HepG2 (cell line): ENCODE data around the gene PRR30. TPM values are rescaled to one million over a fixed set of nuclear protein-coding genes. Genes with fewer than 3 reads are reported as not detected.
A peak's percentile ranks its signal among the peaks of the same experiment; 100 is the strongest.

Source experiments
- ATF2 ChIP-seq: sonication (generic); formaldehyde crosslinking; IDR thresholded peaks from 2 replicates; pipeline ENCODE4 v1.4.0; 2020; ENCODE audit warnings: missing genetic modification reagents
- DZIP1 ChIP-seq: sonication (generic); formaldehyde crosslinking; IDR thresholded peaks from 2 replicates; pipeline ENCODE4 v1.5.0; 2020; ENCODE audit warnings: mild to moderate bottlenecking, missing genetic modification reagents
- IKZF4 ChIP-seq: sonication (generic); formaldehyde crosslinking; IDR thresholded peaks from 2 replicates; pipeline ENCODE4 v1.5.1; 2020; ENCODE audit warnings: borderline replicate concordance, mild to moderate bottlenecking, low read depth, missing genetic modification reagents; ENCODE audit errors: not compliant biosample characterization
- KLF13 ChIP-seq: sonication (generic); formaldehyde crosslinking; IDR thresholded peaks from 2 replicates; pipeline ENCODE4 v1.4.0; 2020; ENCODE audit warnings: mild to moderate bottlenecking, missing genetic modification reagents
- MLXIP ChIP-seq: sonication (generic); formaldehyde crosslinking; IDR thresholded peaks from 2 replicates; pipeline ENCODE4 v1.9.0; 2021; ENCODE audit warnings: missing genetic modification reagents, borderline replicate concordance
- STAT6 ChIP-seq: sonication (generic); formaldehyde crosslinking; IDR thresholded peaks from 2 replicates; pipeline ENCODE4 v1.4.0; 2020; ENCODE audit warnings: missing genetic modification reagents, mild to moderate bottlenecking, borderline replicate concordance
- THAP11 ChIP-seq: IDR thresholded peaks from 2 replicates; pipeline ENCODE4 v1.6.1; 2016; ENCODE audit warnings: missing biosample characterization, missing genetic modification reagents
- ZBTB2 ChIP-seq: sonication (generic); formaldehyde crosslinking; IDR thresholded peaks from 2 replicates; pipeline ENCODE4 v1.8.0; 2022; ENCODE audit warnings: low read depth, missing genetic modification reagents
- ZHX1 ChIP-seq: sonication (generic); formaldehyde crosslinking; IDR thresholded peaks from 2 replicates; pipeline ENCODE4 v1.8.1; 2022; ENCODE audit warnings: low read depth, mild to moderate bottlenecking, missing genetic modification reagents
- ZNF781 ChIP-seq: sonication (generic); formaldehyde crosslinking; IDR thresholded peaks from 2 replicates; pipeline ENCODE4 v1.5.1; 2020; ENCODE audit warnings: borderline replicate concordance, mild to moderate bottlenecking, missing genetic modification reagents; ENCODE audit errors: not compliant biosample characterization
- polyA plus RNA-seq, 8 experiments: library from polyadenylated mRNA; depleted of rRNA in 3 of 8; stranded (reverse) in 7 of 8; unstranded in 1 of 8; fragments of >200 nt; fragmentation: Illumina TruSeq in 4 of 8; extraction: Trizol in 4 of 8; gene quantifications; 2 replicates each; pipeline versions ENCODE4 v1.2.1 to v1.2.3, GENCODE V29; 2011 to 2016; ENCODE audit warnings: low read depth in 4 of 8, missing spikeins in 1 of 8, mixed read lengths in 1 of 8; ENCODE audit not compliant: insufficient read depth in 1 of 8
- total RNA-seq, 5 experiments: library from RNA; depleted of rRNA; stranded (reverse); fragments of >200 nt; fragmentation: Illumina TruSeq; extraction: Trizol; gene quantifications; 2 replicates each; pipeline ENCODE4 v1.2.3, GENCODE V29; 2016; ENCODE audit warnings: low read depth in 1 of 5

The PRR30 gene
- total and polyA plus RNA-seq, 2 of the 13 experiments (the other 11 are each of a cell fraction or from before 2014, with no cell fraction given), result not detected

GRCh38 chr2:27152102-27152795 is 13.0 kb upstream of the PRR30 start (continued):
- no peak for TF ChIP-seq ATF2 (CRISPR knock-in tag)
- peak; percentile 27; the same call in 1 of the 2 replicates for TF ChIP-seq THAP11
- no peak for TF ChIP-seq ZBTB2 (CRISPR knock-in tag)
- TF ChIP-seq MLXIP (CRISPR knock-in tag), result no peak
- no peak for TF ChIP-seq DZIP1 (CRISPR knock-in tag)
- no peak for TF ChIP-seq KLF13 (CRISPR knock-in tag)
- TF ChIP-seq STAT6, result no peak
- TF ChIP-seq ZNF781 (CRISPR knock-in tag), result no peak
- TF ChIP-seq ZHX1 (CRISPR knock-in tag), result no peak
- no peak for TF ChIP-seq IKZF4 (CRISPR knock-in tag)
